ENCODE results near the gene TLCD4. TPM values are rescaled to one million over a fixed set of nuclear protein-coding genes. Genes with fewer than 3 reads are reported as not detected.

Gene TLCD4
- total RNA-seq, 1 experiment from 2014 or later, result 1.8 TPM

DNA sequence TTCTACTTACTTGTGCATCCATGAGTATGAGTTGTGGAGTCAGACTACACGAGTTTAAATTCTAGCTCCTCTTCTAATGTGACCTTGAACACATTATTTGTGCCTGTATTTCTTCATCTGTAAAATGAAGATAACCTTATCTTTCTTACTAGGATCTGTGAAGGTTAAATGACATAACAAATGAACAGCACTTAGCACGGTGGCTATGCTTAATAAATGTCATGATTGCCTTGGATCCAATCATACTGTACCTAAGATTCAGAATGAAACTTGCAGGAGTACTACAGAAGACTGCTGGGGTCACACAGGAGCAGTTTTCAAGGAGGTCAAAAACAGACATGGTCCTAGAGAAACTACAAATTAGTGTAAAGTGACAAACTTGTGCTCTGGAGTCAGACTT, 22.2 kb upstream of the TLCD4 start:
- Histone ChIP-seq H3K4me1 (ENCODE audit: insufficient read depth, low read length) (no peaks in the 10 kb centered on the region), H3K18ac (ENCODE audit: insufficient read length, low read depth, low read length) (no peak overlapping the region), H3K79me2 (ENCODE audit: insufficient read depth, low read length) (no peaks in the 10 kb centered on the region), H2BK12ac (ENCODE audit: insufficient read length, low read depth, low read length) (no peak overlapping the region), H3K23ac (ENCODE audit: insufficient read length, low read depth, low read length) (no peak overlapping the region), H3K79me1 (ENCODE audit: insufficient read depth, low read depth, low read length, poor library complexity, severe bottlenecking) (no peaks in the 10 kb centered on the region), H3K9ac (ENCODE audit: extremely low read depth, insufficient read length, low read length) (no peak overlapping the region), H2AFZ (ENCODE audit: low read length) (no peak overlapping the region), H2BK120ac (ENCODE audit: low read depth, low read length, poor library complexity, severe bottlenecking) (no peak overlapping the region), H2BK5ac (ENCODE audit: insufficient read length, low read length) (no peak overlapping the region), H3K27ac (ENCODE audit: insufficient read length, low read depth, low read length) (no peak overlapping the region), H3K4ac (ENCODE audit: low read depth, low read length) (no peak overlapping the region), H2BK20ac (ENCODE audit: low read depth, low read length, poor library complexity, severe bottlenecking) (no peak overlapping the region), H2BK15ac (ENCODE audit: low read depth, low read length) (no peak overlapping the region), H3K4me2 (ENCODE audit: insufficient read depth, insufficient read length, low read length) (no peak overlapping the region), H2AK5ac (ENCODE audit: insufficient read length, low read length) (no peak overlapping the region), H4K8ac (replicated peaks; ENCODE audit: insufficient read length, low read depth, low read length) (no peak overlapping the region), H3K27me3 (ENCODE audit: insufficient read depth, low read length) (no peaks in the 10 kb centered on the region), H3K23me2 (ENCODE audit: insufficient read length, low read depth, low read length, poor library complexity, severe bottlenecking) (no peaks in the 10 kb centered on the region), H3K56ac (ENCODE audit: insufficient read length, low read depth, low read length) (no peak overlapping the region), H3K9me3 (ENCODE audit: control insufficient read depth, low read depth, low read length) (no peaks in the 10 kb centered on the region), H4K5ac (ENCODE audit: insufficient read length, low read depth, low read length) (no peak overlapping the region), H4K20me1 (ENCODE audit: control insufficient read depth, insufficient read depth, insufficient read length) (no peaks in the 10 kb centered on the region), H3K14ac (ENCODE audit: insufficient read depth, low read length) (no peak overlapping the region), H3T11ph (ENCODE audit: low read length) (no peak overlapping the region), H4K91ac (ENCODE audit: insufficient read length, low read depth, low read length) (no peak overlapping the region)
- TF ChIP-seq, protein P1, sequence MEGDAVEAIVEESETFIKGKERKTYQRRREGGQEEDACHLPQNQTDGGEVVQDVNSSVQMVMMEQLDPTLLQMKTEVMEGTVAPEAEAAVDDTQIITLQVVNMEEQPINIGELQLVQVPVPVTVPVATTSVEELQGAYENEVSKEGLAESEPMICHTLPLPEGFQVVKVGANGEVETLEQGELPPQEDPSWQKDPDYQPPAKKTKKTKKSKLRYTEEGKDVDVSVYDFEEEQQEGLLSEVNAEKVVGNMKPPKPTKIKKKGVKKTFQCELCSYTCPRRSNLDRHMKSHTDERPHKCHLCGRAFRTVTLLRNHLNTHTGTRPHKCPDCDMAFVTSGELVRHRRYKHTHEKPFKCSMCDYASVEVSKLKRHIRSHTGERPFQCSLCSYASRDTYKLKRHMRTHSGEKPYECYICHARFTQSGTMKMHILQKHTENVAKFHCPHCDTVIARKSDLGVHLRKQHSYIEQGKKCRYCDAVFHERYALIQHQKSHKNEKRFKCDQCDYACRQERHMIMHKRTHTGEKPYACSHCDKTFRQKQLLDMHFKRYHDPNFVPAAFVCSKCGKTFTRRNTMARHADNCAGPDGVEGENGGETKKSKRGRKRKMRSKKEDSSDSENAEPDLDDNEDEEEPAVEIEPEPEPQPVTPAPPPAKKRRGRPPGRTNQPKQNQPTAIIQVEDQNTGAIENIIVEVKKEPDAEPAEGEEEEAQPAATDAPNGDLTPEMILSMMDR (conservative IDR thresholded peaks at IDR 0.05), result no peak
- H3K27me3 Mint-ChIP-seq (ENCODE audit: low read depth), result no peaks in the 10 kb centered on the region
- H3K9me3 Mint-ChIP-seq, result peaks cover 0 to 6% of the 10 kb centered on the region in 2 experiments; a peak in 3 of 5 replicates
- no peak overlapping the region for H3K27ac Mint-ChIP-seq
- DNase-seq, result no peak
- H3K36me3 Mint-ChIP-seq (ENCODE audit: insufficient read depth in 1 of 3, low read depth in 3 of 3), result peaks cover 0 to 3% (median 0%) of the 10 kb centered on the region in 3 experiments; a peak in 2 of 7 replicates
- no peaks in the 10 kb centered on the region for H3K4me1 Mint-ChIP-seq
- no peak overlapping the region for H3K4me3 Mint-ChIP-seq
- WGBS (ENCODE audit: extremely low coverage, insufficient read length, low lambda C conversion rate), result no CpG with 5 or more reads among the region's 2 CpGs

All from H9 (cell line).